ENCODE measurements around the gene VPS8.

The VPS8 gene

DNA sequence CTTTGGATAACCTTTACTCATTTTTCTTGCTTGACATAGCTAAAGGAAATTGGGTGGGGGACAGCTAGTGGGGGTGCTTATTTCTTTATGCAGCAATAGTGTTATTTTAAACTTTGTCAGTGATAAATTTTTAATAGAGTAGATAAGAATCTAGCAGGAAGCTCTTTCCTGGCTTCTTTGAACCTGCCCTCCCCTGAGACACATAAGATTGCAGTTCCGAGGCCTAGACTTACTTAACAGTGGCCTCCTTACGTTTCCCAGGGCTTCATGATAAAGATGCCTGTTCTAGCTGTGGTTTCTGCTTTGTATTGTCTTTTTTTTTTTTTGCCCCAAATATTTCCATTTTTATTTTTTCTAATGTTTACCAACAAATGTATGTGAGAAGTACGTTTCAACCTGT, 170.1 kb downstream of the VPS8 start:
- ATAC-seq = no peak
- TF ChIP-seq CREB5 (CRISPR knock-in tag; IDR thresholded peaks at IDR 0.05; ENCODE audit: low read depth) (no peak), PATZ1 (CRISPR knock-in tag; IDR thresholded peaks at IDR 0.05; ENCODE audit: borderline replicate concordance) (no peak), ZNF565 (CRISPR knock-in tag; conservative IDR thresholded peaks at IDR 0.05; ENCODE audit: low read depth) (no peak)

DNA sequence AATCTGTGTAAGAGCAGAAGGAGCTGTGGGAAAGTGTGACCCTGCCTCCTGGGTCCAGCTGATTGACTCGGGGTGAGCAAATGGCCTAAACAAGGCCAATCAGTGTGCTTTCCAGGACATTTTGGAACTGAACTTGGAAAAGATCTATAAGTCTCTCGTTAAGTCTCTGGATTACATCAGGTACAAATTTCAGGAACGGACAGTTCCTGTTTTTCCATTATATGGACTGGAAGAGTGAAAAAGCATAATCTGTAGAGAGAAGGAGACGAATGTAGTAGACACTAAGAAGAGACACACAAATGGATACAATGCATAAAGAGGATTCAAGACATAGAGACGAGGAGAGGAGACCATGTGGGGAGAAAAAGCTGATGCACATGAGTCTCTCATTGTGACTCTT, 173.6 kb downstream of the VPS8 start:
- TF ChIP-seq ZNF70 (CRISPR knock-in tag; IDR thresholded peaks at IDR 0.05) (no peak), ZNF565 (CRISPR knock-in tag; conservative IDR thresholded peaks at IDR 0.05; ENCODE audit: low read depth) (no peak), ZFP30 (CRISPR knock-in tag; IDR thresholded peaks at IDR 0.05) (no peak), SNAI2 (CRISPR knock-in tag; IDR thresholded peaks at IDR 0.05) (no peak), ZC3H10 (CRISPR knock-in tag; IDR thresholded peaks at IDR 0.05) (no peak), BACH2 (CRISPR knock-in tag; IDR thresholded peaks at IDR 0.05; ENCODE audit: borderline replicate concordance) (no peak), TCF4 (CRISPR knock-in tag; IDR thresholded peaks at IDR 0.05; ENCODE audit: borderline replicate concordance) (no peak), GLIS3 (CRISPR knock-in tag; IDR thresholded peaks at IDR 0.05) (no peak), PATZ1 (CRISPR knock-in tag; IDR thresholded peaks at IDR 0.05; ENCODE audit: borderline replicate concordance) (no peak), CSRNP3 (CRISPR knock-in tag; IDR thresholded peaks at IDR 0.05) (no peak), OSR1 (CRISPR knock-in tag; IDR thresholded peaks at IDR 0.05) (no peak), ESRRG (CRISPR knock-in tag; IDR thresholded peaks at IDR 0.05) (no peak)
- TF ChIP-seq, protein P1, sequence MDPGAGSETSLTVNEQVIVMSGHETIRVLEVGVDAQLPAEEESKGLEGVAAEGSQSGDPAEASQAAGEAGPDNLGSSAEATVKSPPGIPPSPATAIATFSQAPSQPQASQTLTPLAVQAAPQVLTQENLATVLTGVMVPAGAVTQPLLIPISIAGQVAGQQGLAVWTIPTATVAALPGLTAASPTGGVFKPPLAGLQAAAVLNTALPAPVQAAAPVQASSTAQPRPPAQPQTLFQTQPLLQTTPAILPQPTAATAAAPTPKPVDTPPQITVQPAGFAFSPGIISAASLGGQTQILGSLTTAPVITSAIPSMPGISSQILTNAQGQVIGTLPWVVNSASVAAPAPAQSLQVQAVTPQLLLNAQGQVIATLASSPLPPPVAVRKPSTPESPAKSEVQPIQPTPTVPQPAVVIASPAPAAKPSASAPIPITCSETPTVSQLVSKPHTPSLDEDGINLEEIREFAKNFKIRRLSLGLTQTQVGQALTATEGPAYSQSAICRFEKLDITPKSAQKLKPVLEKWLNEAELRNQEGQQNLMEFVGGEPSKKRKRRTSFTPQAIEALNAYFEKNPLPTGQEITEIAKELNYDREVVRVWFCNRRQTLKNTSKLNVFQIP (CRISPR knock-in tag; IDR thresholded peaks at IDR 0.05; ENCODE audit: borderline replicate concordance, low read depth) = no peak
- TF ChIP-seq, protein P2, sequence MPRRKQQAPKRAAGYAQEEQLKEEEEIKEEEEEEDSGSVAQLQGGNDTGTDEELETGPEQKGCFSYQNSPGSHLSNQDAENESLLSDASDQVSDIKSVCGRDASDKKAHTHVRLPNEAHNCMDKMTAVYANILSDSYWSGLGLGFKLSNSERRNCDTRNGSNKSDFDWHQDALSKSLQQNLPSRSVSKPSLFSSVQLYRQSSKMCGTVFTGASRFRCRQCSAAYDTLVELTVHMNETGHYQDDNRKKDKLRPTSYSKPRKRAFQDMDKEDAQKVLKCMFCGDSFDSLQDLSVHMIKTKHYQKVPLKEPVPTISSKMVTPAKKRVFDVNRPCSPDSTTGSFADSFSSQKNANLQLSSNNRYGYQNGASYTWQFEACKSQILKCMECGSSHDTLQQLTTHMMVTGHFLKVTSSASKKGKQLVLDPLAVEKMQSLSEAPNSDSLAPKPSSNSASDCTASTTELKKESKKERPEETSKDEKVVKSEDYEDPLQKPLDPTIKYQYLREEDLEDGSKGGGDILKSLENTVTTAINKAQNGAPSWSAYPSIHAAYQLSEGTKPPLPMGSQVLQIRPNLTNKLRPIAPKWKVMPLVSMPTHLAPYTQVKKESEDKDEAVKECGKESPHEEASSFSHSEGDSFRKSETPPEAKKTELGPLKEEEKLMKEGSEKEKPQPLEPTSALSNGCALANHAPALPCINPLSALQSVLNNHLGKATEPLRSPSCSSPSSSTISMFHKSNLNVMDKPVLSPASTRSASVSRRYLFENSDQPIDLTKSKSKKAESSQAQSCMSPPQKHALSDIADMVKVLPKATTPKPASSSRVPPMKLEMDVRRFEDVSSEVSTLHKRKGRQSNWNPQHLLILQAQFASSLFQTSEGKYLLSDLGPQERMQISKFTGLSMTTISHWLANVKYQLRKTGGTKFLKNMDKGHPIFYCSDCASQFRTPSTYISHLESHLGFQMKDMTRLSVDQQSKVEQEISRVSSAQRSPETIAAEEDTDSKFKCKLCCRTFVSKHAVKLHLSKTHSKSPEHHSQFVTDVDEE (CRISPR knock-in tag; IDR thresholded peaks at IDR 0.05) = no peak
- ATAC-seq = no peak

GRCh38 chr3:184986366-184986889, 174.5 kb downstream of the VPS8 start:
- no peak for ATAC-seq

More at GRCh38 chr3:184986366-184986889, 174.5 kb downstream of the VPS8 start:
- no peak for TF ChIP-seq BACH2 (CRISPR knock-in tag; IDR thresholded peaks at IDR 0.05; ENCODE audit: borderline replicate concordance)
- no peak for TF ChIP-seq ZNF70 (CRISPR knock-in tag; IDR thresholded peaks at IDR 0.05)
- no peak for TF ChIP-seq CSRNP3 (CRISPR knock-in tag; IDR thresholded peaks at IDR 0.05)
- TF ChIP-seq ZFP3 (CRISPR knock-in tag; IDR thresholded peaks at IDR 0.05) = no peak
- TF ChIP-seq PPARA (CRISPR knock-in tag; IDR thresholded peaks at IDR 0.05; ENCODE audit: borderline replicate concordance) = no peak
- TF ChIP-seq ESRRG (CRISPR knock-in tag; IDR thresholded peaks at IDR 0.05) = no peak
- no peak for TF ChIP-seq GLIS3 (CRISPR knock-in tag; IDR thresholded peaks at IDR 0.05)
- TF ChIP-seq, protein P2 (CRISPR knock-in tag; IDR thresholded peaks at IDR 0.05) = no peak
- TF ChIP-seq RARB (CRISPR knock-in tag; IDR thresholded peaks at IDR 0.05) = no peak
- no peak for TF ChIP-seq ZFP30 (CRISPR knock-in tag; IDR thresholded peaks at IDR 0.05)
- no peak for TF ChIP-seq CSDC2 (CRISPR knock-in tag; IDR thresholded peaks at IDR 0.05)
- TF ChIP-seq CREB5 (CRISPR knock-in tag; IDR thresholded peaks at IDR 0.05; ENCODE audit: low read depth) = no peak
